ENCODE results near the gene MICAL2. TPM values are rescaled to one million over a fixed set of nuclear protein-coding genes. Genes with fewer than 3 reads are reported as not detected.
A peak's percentile ranks its signal among the peaks of the same experiment; 100 is the strongest.

The MICAL2 gene
- total and polyA plus RNA-seq, 2 of the 13 experiments (the other 11 are each of a cell fraction or from before 2014, with no cell fraction given), result 0.78 to 1.1 TPM

GRCh38 chr11:12248330-12248729, 137.9 kb downstream of the MICAL2 start (continued):
- 0 out of 2 replicates have a peak, but pooled peaks have one; percentile 45 for TF ChIP-seq ZNF574 (CRISPR knock-in tag; IDR thresholded peaks at IDR 0.05)
- TF ChIP-seq ZNF256 (CRISPR knock-in tag; conservative IDR thresholded peaks at IDR 0.05), result no peak
- no peak for TF ChIP-seq BRF2 (CRISPR knock-in tag; IDR thresholded peaks at IDR 0.05)
- TF ChIP-seq PBX3 (CRISPR knock-in tag; IDR thresholded peaks at IDR 0.05; ENCODE audit: borderline replicate concordance), result no peak
- TF ChIP-seq ZNF891 (CRISPR knock-in tag; IDR thresholded peaks at IDR 0.05), result no peak
- TF ChIP-seq XBP1 (CRISPR knock-in tag; IDR thresholded peaks at IDR 0.05), result no peak
- no peak for TF ChIP-seq ZNF607 (CRISPR knock-in tag; IDR thresholded peaks at IDR 0.05; ENCODE audit: borderline replicate concordance)

GRCh38 chr11:12249590-12250260, 139.3 kb downstream of the MICAL2 start:
- no peaks in the 10 kb centered on the region for H3K79me2 ChIP-seq (ENCODE audit: insufficient read depth, low read length)
- H3K36me3 ChIP-seq (replicated peaks in 1 of 2; ENCODE audit: control insufficient read depth in 1 of 2, insufficient read depth in 2 of 2, low read length in 2 of 2), result no peaks in the 10 kb centered on the region
- in situ Hi-C loops (cut with HindIII; ENCODE audit: extremely low pct_ligation_motif_present, low pct_unique_long_range_greater_than_20kb) (no loop called here), intact Hi-C loops (cut with micrococcal nuclease; ENCODE audit: unreplicated experiment) (no loop called here)
- no peak for DNase-seq (ENCODE audit: low spot score)
- FAIRE-seq, result no peak
- no peaks in the 10 kb centered on the region for H4K20me1 ChIP-seq (ENCODE audit: insufficient read depth, low read length)
- no peak overlapping the region for H2AFZ ChIP-seq (ENCODE audit: low read length)
- POLR2A ChIA-PET, result no interaction called here
- no TSS peak for BruUV-seq (replicated peaks)
- H3K4me3 ChIP-seq (replicated peaks in 1 of 3; ENCODE audit: insufficient read depth in 1 of 3, low read depth in 2 of 3, low read length in 3 of 3), result no peak overlapping the region
- H3K4me1 ChIP-seq (ENCODE audit: insufficient read depth, low read length), result peaks cover 50% of the 10 kb centered on the region
- no peak for ATAC-seq
- no peak overlapping the region for H3K4me2 ChIP-seq (ENCODE audit: low read depth, low read length)
- H3K27ac ChIP-seq (ENCODE audit: extremely low read length, insufficient read depth, low read length), result no peak overlapping the region
- WGBS (ENCODE audit: low lambda C conversion rate), result 68% methylated on average over 17 of the region's 20 CpGs
- CTCF ChIA-PET (ENCODE audit: low intra/inter-chr PET ratio, low total read pairs), result no interaction called here
- H3K9ac ChIP-seq (ENCODE audit: insufficient read depth, low read depth, low read length), result no peak overlapping the region
- H3K27me3 ChIP-seq (ENCODE audit: control insufficient read depth in 1 of 2, insufficient read depth in 2 of 2, low read length in 2 of 2), result no peaks in the 10 kb centered on the region
- H3K9me3 ChIP-seq (ENCODE audit: low read length), result no peaks in the 10 kb centered on the region
- TF ChIP-seq ZNF710 (CRISPR knock-in tag; IDR thresholded peaks at IDR 0.05; ENCODE audit: borderline replicate concordance), result no peak
- no peak for TF ChIP-seq ZNF138 (CRISPR knock-in tag; IDR thresholded peaks at IDR 0.05; ENCODE audit: low read depth)
- no peak for TF ChIP-seq DNMT3B (CRISPR knock-in tag; conservative IDR thresholded peaks at IDR 0.05)
- TF ChIP-seq CEBPB (IDR thresholded peaks at IDR 0.05; ENCODE audit: borderline replicate concordance, low read depth, low read length), result no peak
- TF ChIP-seq TFDP2 (CRISPR knock-in tag; IDR thresholded peaks at IDR 0.05), result no peak
- TF ChIP-seq ZSCAN25 (CRISPR knock-in tag; IDR thresholded peaks at IDR 0.05), result no peak
- TF ChIP-seq IRX3 (CRISPR knock-in tag; IDR thresholded peaks at IDR 0.05; ENCODE audit: borderline replicate concordance, low read depth), result no peak
